Measurements from ENCODE around the gene SEMA3F. TPM values are rescaled to one million over a fixed set of nuclear protein-coding genes. Genes with fewer than 3 reads are reported as not detected.

Gene SEMA3F
- total RNA-seq, 2 experiments from 2014 or later = 0.34 to 0.43 TPM

DNA sequence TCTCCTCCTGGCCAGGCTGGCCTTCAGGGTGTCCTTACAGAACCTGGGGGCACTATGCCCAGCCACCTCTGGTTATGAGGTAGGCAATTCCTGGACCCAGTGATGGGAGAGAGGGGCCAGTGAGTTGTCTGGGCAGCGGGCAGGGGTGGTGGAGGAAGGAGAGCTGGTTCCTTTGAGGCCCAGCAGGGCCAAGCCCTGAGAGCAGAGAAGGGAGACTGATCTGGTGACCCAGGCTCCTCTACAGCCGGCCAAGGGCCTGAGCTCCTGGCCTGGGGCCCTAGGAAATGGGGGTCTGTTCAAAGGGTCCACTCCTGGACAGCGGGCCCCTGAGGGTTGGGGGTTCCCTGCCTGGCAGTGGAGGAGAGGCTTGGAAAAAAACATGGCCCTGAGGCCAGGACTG, 57.8 kb downstream of the SEMA3F start:
- ATAC-seq = no peak
- Mint-ChIP-seq H3K9me3 (no peaks in the 10 kb centered on the region), H3K36me3 (ENCODE audit: low read depth) (no peaks in the 10 kb centered on the region), H3K4me3 (no peak overlapping the region), H3K27me3 (peaks cover 2% of the 10 kb centered on the region), H3K4me1 (ENCODE audit: low read depth) (peaks cover 4% of the 10 kb centered on the region), H3K27ac (no peak overlapping the region)
- no peak for DNase-seq
- ChIA-PET POLR2A (no interaction called here), CTCF (interaction anchor here (2.1 to 2.4 kb wide), 2 partner anchors 13 to 19 kb away, joined by 8 to 22 read pairs; no protein-coding TSS in a partner anchor)
- intact Hi-C loops (cut with micrococcal nuclease) = no loop called here
- no peak for TF ChIP-seq CTCF (IDR thresholded peaks at IDR 0.05)

- no peak overlapping the region for H3K27ac Mint-ChIP-seq
- peaks cover 2% of the 10 kb centered on the region for H3K27me3 Mint-ChIP-seq
- H3K36me3 Mint-ChIP-seq (ENCODE audit: low read depth) = no peaks in the 10 kb centered on the region
- no peak for ATAC-seq
- peaks cover 4% of the 10 kb centered on the region for H3K4me1 Mint-ChIP-seq (ENCODE audit: low read depth)
- CTCF ChIA-PET = interaction anchor here (1.2 to 2.1 kb wide), 3 partner anchors 12 to 21 kb away, joined by 3 to 8 read pairs (median 3); no protein-coding TSS in a partner anchor
- intact Hi-C loops (cut with micrococcal nuclease) = no loop called here
- H3K4me3 Mint-ChIP-seq = no peak overlapping the region
- POLR2A ChIA-PET = no interaction called here
- no peak for DNase-seq
- TF ChIP-seq CTCF (IDR thresholded peaks at IDR 0.05) = no peak
- H3K9me3 Mint-ChIP-seq = no peaks in the 10 kb centered on the region
Observed at GRCh38 chr3:50213373-50213772, 58.2 kb downstream of the SEMA3F start.

DNA sequence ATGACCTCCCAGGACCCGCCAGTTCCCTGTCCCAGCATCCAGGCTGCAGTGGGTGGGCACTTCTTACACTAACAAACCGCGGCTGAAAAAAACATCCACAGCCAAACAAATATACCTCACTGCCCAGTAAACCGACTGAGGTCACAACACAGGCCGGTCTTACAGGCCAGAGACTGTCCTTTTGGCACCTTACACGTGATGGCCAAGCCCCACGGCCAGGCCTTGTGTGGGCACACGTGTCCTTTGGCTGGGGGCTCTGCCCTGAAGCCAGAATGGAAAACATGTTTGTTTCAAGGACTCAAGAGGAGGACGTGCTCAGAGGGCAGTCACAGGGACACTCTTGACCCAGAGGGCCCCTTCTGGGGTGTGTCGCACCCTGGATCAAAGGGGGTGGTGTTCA, 59.7 kb downstream of the SEMA3F start:
- ChIA-PET CTCF (interaction anchor here (1.3 to 1.7 kb wide), 4 partner anchors 11 to 32 kb away, joined by 3 to 7 read pairs (median 4); no protein-coding TSS in a partner anchor), POLR2A (no interaction called here)
- ATAC-seq (no peak), DNase-seq (no peak)
- H3K27me3 Mint-ChIP-seq = no peaks in the 10 kb centered on the region
- no peaks in the 10 kb centered on the region for H3K9me3 Mint-ChIP-seq
- peaks cover 4% of the 10 kb centered on the region for H3K4me1 Mint-ChIP-seq (ENCODE audit: low read depth)
- H3K36me3 Mint-ChIP-seq (ENCODE audit: low read depth) = no peaks in the 10 kb centered on the region
- H3K27ac Mint-ChIP-seq = no peak overlapping the region
- no peak overlapping the region for H3K4me3 Mint-ChIP-seq
- intact Hi-C loops (cut with micrococcal nuclease) = no loop called here
- no peak for TF ChIP-seq CTCF (IDR thresholded peaks at IDR 0.05)

DNA sequence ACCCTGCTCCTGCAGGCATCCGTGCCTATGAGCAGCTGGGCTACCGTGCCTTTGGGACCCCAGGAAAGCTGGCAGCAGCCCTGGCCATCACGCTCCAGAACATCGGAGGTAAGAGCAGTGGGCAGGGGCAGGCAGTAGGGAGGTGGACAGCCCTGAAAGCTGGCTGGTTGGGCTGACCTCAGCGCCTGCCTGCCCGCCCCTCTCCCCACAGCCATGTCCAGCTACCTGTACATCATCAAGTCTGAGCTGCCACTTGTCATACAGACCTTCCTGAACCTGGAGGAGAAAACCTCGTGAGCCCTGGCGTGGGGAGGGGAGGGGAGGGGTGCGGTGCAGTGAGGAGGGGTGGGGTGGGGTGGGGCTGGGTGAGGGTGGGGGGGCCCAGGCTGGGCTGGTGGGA, 60.4 kb downstream of the SEMA3F start:
- no peak for TF ChIP-seq CTCF (IDR thresholded peaks at IDR 0.05)
- ChIA-PET CTCF (interaction anchor here (1.3 to 1.7 kb wide), 3 partner anchors 10 to 31 kb away, joined by 3 to 7 read pairs (median 6); no protein-coding TSS in a partner anchor), POLR2A (interaction anchor here (0.6 kb wide), 1 partner anchor 39 kb away, joined by 3 read pairs; no protein-coding TSS in a partner anchor)
- no peaks in the 10 kb centered on the region for H3K9me3 Mint-ChIP-seq
- no peak overlapping the region for H3K27ac Mint-ChIP-seq
- ATAC-seq (no peak), DNase-seq (no peak)
- no peaks in the 10 kb centered on the region for H3K36me3 Mint-ChIP-seq (ENCODE audit: low read depth)
- intact Hi-C loops (cut with micrococcal nuclease) = no loop called here
- no peaks in the 10 kb centered on the region for H3K27me3 Mint-ChIP-seq
- H3K4me1 Mint-ChIP-seq (ENCODE audit: low read depth) = peaks cover 4% of the 10 kb centered on the region
- no peak overlapping the region for H3K4me3 Mint-ChIP-seq

DNA sequence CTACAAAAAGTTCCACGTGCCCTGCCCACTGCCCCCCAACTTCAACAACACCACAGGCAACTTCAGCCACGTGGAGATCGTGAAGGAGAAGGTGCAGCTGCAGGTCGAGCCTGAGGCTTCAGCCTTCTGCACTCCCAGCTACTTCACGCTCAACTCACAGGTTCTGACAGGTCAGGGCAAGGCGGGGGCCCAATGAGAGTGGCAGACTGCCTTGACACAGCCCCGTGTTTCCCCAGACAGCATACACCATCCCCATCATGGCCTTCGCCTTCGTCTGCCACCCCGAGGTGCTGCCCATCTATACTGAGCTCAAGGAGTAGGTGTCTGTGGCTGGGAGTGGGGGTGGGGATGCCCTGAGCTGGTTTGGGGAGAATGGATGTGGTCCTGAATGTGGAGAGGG, 62.6 kb downstream of the SEMA3F start:
- H3K27ac Mint-ChIP-seq = no peak overlapping the region
- intact Hi-C loops (cut with micrococcal nuclease) = no loop called here
- no peaks in the 10 kb centered on the region for H3K36me3 Mint-ChIP-seq (ENCODE audit: low read depth)
- H3K4me3 Mint-ChIP-seq = no peak overlapping the region
- ChIA-PET POLR2A (interaction anchor here (0.9 kb wide), 1 partner anchor 20 kb away, joined by 3 read pairs; no protein-coding TSS in a partner anchor), CTCF (interaction anchor here (1.1 to 7.3 kb wide), 5 partner anchors 9 to 44 kb away, joined by 3 to 93 read pairs (median 4); no protein-coding TSS in a partner anchor)
- no peak for TF ChIP-seq CTCF (IDR thresholded peaks at IDR 0.05)
- no peaks in the 10 kb centered on the region for H3K27me3 Mint-ChIP-seq
- no peaks in the 10 kb centered on the region for H3K4me1 Mint-ChIP-seq (ENCODE audit: low read depth)
- DNase-seq (no peak), ATAC-seq (no peak)
- no peaks in the 10 kb centered on the region for H3K9me3 Mint-ChIP-seq

All from activated CD8-positive, alpha-beta T cell treated with anti-CD3 and anti-CD28 coated beads for 36 hours (primary cell).